ENCODE measurements around the gene PXYLP1.

PXYLP1 gene

GRCh38 chr3:141228395-141228794 lies 3.2 kb upstream of the PXYLP1 start:
- no peak for DNase-seq (ENCODE audit: low read depth)

DNA sequence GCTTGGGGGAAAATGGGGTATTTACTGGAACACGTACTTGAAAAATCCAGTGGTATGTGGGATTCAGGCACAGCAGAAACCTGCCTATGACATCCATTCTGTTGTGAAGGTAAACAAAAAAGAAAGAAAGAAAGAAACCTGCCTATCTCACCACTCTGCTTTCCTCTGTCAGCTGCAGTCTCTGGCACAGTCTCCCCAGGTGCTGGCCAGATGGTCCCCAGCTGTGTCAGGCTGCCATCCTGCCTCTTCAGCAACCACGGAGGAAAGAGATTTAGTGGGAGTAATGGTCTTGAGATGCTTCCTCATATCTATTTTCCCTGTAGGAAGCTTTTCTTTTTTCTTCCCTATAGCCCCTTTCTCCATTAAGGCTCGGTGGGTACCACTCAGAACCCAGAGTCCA lies 2.5 kb upstream of the PXYLP1 start:
- DNase-seq (ENCODE audit: low read depth) = no peak

DNA sequence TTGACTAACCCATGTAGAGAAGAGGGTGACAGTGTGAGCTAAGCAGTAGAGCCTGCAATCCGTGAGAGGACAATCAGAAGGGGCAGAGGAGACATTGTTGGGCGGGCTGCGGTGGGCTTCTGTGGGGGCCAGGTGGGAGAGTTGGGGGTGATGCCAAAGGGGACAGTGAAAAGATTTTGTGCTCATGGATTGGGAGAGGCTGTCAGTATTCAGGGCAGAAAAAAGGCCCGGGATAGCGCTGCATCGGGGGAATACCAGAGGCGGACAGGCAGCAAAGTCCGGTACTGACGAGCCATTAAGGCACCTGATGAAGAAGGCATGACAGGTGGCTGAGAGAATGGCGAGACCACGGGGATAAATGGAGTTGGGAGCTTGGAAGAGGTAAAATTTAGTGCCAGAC lies 1.3 kb upstream of the PXYLP1 start:
- no peak for DNase-seq (ENCODE audit: low read depth)

DNA sequence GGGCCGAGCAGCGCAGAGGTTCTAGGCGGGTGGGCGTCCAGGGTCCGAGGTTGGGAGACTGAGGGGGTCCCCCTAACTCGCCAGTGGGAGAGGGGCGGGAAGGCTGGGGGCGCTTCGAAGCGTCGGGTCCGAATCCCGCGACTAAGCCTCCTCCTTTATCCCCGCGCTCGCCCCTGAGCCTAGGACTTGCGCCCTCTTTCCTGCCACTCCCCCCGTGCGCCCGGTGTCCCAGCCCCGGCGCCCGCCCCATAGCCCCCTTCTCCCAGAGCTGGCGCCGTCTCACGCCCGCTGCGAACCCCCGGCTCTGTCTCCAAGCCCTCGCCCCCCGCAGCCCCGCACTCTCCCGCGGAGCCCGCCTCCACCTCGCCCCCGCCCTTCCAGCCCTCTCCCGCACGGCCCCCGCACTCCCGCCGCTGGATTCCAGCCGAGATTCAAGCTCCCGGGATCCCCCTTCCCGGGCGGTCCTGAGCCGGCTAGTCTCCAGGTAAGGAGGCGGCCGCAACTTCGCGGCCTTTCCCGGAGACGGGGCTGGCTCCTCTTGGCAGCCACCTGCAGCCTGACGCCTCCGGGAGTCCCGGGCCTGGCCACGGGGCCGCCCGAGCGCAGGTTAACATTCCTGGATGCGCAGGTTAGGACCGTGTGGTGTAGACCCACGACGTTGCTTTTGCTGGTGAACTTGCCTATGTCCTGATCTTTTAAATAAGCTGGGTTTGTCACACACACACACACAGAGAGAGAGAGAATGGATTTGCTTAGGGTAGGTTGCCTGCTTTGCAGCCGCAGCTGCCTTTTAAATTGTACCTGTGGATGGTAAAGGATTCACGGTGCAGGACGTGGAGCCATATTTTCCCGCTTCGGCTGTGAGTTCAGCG lies 563 bp downstream of the PXYLP1 start:
- no peak for DNase-seq (ENCODE audit: low read depth)

- no peak for DNase-seq (ENCODE audit: low read depth)
Measured at GRCh38 chr3:141233457-141234161, 2.0 kb downstream of the PXYLP1 start.

- DNase-seq (ENCODE audit: low read depth) = no peak
Measured at GRCh38 chr3:141234283-141234682, 2.7 kb downstream of the PXYLP1 start.

DNA sequence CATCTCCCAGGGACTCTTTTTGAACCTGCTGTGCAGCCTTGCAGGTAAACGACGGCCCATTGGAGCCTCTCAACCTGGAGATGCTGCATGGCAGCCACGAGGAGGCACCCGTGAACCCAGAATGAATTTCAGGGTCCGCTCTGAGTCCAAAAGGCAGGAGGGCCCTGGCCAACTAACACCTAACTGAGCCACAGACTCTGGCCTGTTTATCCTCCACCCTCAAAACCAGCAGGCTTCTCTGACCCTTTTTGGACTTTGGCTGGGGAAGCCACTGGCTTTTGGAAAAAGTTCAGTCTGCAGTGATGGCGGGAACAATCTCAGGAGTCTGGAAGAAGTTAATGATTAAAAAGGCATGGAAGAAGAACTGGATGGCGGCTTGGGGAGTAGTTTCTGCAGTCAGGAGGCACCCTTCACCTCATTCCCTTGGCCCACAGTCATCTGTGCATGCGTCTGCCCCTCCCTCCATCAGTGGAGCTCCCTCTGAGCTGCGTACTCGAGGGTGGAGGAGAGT lies 4.1 kb downstream of the PXYLP1 start:
- DNase-seq (ENCODE audit: low read depth) = no peak

GRCh38 chr3:141236361-141236760 lies 4.7 kb downstream of the PXYLP1 start:
- DNase-seq (ENCODE audit: low read depth) = no peak

- no peak for DNase-seq (ENCODE audit: low read depth)
Measured at GRCh38 chr3:141237701-141238521, 6.3 kb downstream of the PXYLP1 start.

GRCh38 chr3:141239511-141240281 lies 8.1 kb downstream of the PXYLP1 start:
- DNase-seq (ENCODE audit: low read depth) = no peak

DNA sequence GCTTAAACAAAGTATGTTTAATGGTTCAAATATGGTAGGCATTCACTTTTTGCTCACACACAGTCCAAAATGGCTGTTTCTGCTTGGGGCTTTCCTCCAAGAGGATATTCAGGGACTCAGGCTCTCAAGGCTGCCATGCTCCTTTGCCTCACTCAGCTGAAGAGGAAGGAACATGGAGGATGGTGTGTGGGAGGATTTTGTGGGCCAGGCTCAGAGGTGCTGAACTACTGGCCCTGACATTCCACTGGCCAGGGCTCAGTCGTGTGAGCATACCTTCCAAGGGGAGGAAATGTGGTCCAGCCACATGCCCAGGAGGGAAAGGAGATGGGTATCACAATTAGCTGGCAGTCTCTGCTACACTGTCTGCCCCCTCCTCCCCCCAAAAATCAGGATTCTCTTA lies 8.7 kb downstream of the PXYLP1 start:
- DNase-seq (ENCODE audit: low read depth) = no peak

DNA sequence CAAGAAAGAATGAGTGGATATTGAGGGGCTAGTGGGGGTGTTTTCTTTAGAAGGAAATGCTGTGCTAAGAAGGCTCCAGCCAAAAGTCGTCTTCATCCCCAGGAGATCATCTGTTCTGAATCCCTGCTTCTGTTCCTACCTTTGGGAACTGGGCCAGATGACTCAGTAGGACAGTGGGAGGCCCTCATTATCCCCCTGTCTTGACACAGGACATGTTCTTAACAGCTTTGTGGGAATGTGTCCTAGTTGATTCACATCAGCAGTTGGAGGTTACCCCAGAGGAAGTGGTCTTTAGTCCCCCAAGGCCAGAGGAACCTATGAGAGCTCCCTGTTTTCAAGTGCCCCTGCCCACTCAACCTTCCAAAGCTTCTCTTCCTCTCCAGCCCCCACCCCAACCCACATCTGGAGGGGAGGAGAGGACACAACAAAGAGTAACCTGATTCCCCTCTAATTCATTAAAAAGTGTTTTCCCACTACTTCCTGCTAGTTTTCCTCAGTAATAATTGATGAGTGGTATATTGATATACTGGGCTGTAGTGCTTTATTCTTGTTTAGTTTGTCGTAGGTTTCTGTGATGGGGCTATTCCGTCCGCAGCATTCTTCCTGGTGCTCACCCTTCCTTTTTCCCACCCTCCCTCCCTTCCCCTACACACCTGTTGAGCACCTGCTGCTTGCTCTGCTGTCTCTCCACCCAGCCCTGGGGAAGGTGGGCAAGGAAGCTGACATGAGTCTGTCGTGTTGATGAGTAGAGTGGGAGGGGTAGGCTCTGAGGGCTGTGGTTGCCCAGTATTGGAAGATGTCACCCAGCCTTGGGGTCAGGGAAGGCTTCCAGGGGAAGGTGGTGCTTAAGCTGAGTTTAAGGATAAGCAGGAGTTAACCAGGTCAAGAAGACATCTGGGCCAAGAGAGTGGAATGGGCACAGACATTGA lies 9.3 kb downstream of the PXYLP1 start:
- no peak for DNase-seq (ENCODE audit: low read depth)

DNA sequence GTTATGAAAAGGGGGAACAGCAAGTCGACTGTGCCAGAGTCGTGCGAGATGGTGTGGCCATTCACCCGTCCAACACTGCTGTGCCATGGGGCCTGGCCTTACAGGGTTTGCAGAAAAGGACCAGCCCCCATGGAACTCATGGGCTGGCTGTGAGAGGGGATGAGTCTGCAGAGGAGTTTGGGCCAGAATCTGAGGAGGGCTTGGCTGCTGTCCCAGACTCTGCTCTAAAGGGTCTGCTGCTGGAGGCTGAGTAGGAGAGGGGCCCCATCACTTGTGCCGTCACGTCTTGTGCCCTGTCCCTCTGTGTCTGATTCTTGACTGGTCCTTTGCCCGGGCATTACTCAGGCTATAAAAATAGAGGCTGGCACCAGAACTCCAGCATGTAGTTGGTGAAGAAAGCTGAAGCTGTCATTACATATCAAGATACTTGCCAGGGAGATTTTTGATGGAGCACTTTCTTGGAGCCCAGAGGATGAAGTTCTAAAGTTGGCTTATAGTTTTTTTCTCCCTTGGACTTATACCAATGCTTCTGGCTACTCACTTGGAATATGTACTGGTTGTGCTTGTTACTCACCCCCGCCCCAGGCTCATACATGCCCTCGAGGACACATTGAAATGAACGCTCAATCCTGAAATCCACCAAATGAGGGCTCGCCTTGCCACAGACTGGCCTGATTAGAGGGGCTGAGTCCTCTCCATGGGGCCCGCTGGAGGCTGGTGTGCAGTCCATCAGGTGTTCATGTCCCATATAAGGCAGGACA lies 10.2 kb downstream of the PXYLP1 start:
- DNase-seq (ENCODE audit: low read depth) = no peak

- DNase-seq (ENCODE audit: low read depth) = no peak
Measured at GRCh38 chr3:141242377-141243092, 10.9 kb downstream of the PXYLP1 start.

DNA sequence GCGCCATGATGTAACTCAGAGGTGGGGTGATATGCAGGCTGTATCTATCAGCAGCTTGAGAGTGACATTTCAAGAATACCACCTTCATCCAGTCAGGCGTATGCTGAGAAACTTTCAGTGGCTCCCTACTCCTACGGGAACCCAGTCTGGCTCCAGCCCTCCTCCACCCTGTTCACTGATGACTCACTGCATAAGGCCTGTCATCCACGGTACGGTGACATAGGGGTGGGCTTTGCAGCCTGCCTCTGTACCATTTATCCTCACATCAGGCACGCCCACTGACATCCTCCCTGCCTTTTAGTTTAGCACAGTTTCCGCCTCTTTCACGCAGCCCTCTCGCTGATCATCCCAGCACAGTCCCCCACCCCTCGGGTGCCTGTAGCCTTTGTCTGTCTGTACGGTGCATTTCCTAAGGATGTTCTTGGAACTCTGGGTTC lies 11.7 kb downstream of the PXYLP1 start:
- peak; percentile 18 for DNase-seq (ENCODE audit: low read depth)

- no peak for DNase-seq (ENCODE audit: low read depth)
Measured at GRCh38 chr3:141246224-141246957, 14.8 kb downstream of the PXYLP1 start.

DNA sequence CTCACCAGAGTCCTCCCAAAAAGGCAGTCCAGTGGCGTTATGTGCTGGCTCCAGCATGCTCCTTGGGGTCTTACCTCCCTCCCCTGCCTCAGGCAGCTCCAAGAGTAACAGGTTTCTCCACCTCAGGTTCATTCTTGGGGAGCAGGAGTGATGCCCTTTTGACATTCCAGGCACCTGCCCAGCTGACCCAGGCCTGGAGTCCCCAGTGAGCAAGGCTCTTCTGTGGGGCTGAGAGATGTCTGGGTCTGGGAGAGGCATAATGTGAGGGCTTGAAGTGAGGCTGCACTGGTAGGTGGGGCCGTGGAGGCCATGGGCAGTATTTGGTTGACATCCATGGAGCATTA lies 15.3 kb downstream of the PXYLP1 start:
- DNase-seq (ENCODE audit: low read depth) = no peak

DNA sequence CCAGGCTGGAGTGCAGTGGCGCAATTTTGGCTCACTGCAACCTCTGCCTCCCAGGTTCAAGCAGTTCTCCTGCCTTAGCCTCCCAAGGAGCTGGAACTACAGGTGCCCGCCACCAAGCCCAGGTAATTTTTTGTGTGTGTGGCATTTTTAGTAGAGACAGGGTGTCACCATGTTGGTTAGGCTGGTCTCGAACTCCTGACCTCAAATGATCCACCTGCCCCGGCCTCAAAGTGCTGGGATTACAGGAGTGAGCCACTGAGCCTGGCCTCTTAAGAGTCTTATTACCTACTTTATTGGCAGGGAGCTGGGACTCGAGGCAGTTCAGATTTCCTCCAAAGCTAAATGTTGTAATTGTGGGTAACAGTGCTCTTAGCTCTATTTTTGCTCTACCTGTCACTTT lies 16.4 kb downstream of the PXYLP1 start:
- DNase-seq (ENCODE audit: low read depth) = no peak
